ENCODE measurements around the gene FOSL2.

DNA sequence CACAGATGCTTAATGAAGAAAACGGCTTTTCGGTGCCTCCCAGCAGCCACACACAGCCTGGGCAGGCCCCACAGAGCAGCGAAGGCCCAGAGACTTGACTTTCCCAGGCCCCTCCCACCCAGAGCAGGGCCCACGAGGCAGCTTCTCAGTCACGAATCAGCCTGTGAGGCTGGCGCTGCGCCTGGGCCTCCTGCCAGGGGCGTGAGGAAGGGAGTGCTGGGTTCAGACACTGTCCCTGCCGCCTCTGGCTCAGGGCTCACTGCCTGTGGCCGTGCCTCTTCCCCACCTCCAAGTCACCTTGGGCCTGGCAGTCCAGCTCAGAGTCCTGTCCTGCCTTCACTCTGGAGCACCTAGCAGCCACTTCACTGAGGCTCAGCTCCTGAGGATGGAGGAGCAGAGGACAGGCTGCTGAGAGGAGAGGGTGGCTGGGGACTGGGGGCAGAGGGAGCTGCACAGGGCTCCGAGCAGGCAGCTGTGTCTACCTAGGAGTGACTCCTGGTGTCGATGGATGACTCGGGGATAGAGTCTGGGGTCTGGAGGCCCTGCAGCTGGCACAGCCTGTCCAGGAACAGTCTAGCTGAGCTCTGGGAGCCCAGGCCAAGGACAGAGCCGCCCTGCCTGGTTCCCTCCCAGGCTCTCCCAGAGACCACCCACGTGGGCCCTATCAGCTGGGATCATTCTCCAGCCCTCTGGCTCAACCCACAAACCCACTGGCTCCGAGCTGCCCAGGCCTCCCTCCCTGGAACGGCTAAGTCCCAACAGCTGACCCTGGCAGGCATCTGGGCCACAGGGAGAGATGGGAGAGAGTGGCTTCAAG, 36.4 kb upstream of the FOSL2 start:
- TF ChIP-seq, protein P1, sequence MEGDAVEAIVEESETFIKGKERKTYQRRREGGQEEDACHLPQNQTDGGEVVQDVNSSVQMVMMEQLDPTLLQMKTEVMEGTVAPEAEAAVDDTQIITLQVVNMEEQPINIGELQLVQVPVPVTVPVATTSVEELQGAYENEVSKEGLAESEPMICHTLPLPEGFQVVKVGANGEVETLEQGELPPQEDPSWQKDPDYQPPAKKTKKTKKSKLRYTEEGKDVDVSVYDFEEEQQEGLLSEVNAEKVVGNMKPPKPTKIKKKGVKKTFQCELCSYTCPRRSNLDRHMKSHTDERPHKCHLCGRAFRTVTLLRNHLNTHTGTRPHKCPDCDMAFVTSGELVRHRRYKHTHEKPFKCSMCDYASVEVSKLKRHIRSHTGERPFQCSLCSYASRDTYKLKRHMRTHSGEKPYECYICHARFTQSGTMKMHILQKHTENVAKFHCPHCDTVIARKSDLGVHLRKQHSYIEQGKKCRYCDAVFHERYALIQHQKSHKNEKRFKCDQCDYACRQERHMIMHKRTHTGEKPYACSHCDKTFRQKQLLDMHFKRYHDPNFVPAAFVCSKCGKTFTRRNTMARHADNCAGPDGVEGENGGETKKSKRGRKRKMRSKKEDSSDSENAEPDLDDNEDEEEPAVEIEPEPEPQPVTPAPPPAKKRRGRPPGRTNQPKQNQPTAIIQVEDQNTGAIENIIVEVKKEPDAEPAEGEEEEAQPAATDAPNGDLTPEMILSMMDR (IDR thresholded peaks at IDR 0.05; ENCODE audit: insufficient read depth, low read length) = no peak
- TF ChIP-seq, protein P2, sequence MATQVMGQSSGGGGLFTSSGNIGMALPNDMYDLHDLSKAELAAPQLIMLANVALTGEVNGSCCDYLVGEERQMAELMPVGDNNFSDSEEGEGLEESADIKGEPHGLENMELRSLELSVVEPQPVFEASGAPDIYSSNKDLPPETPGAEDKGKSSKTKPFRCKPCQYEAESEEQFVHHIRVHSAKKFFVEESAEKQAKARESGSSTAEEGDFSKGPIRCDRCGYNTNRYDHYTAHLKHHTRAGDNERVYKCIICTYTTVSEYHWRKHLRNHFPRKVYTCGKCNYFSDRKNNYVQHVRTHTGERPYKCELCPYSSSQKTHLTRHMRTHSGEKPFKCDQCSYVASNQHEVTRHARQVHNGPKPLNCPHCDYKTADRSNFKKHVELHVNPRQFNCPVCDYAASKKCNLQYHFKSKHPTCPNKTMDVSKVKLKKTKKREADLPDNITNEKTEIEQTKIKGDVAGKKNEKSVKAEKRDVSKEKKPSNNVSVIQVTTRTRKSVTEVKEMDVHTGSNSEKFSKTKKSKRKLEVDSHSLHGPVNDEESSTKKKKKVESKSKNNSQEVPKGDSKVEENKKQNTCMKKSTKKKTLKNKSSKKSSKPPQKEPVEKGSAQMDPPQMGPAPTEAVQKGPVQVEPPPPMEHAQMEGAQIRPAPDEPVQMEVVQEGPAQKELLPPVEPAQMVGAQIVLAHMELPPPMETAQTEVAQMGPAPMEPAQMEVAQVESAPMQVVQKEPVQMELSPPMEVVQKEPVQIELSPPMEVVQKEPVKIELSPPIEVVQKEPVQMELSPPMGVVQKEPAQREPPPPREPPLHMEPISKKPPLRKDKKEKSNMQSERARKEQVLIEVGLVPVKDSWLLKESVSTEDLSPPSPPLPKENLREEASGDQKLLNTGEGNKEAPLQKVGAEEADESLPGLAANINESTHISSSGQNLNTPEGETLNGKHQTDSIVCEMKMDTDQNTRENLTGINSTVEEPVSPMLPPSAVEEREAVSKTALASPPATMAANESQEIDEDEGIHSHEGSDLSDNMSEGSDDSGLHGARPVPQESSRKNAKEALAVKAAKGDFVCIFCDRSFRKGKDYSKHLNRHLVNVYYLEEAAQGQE (IDR thresholded peaks at IDR 0.05; ENCODE audit: insufficient replicate concordance, low read depth) = no peak

All from HL-60 (cell line).